Left colon (tissue), 2 donors: Measurements from ENCODE around the gene SIRT7. TPM values are rescaled to one million over a fixed set of nuclear protein-coding genes. Genes with fewer than 3 reads are reported as not detected.

Experiments used
- ATAC-seq: fragments of 200-7000 bp; cut with Tn5 transposase; one replicate; pipeline ENCODE4 v1.9.1; 2020; ENCODE audit warnings: mild to moderate bottlenecking, moderate library complexity
- DNase-seq, 2 donors: peaks; one replicate each; pipeline ENCODE4 v3.0.0-alpha.2; 2020
- intact Hi-C, 2 donors: fragments of 100-400 bp; cut with DNase I in 1 of 2; cut with micrococcal nuclease in 1 of 2; formaldehyde crosslinking; loops; one replicate each; pipeline versions ENCODE4 v1.11.2 to v1.14.0; 2022; cut with DNase I, micrococcal nuclease
- long read RNA-seq: library from polyadenylated mRNA; unstranded; transcript quantifications from one replicate; pipeline ENCODE4 v2.0.0, GENCODE V29; 2021
- total RNA-seq, 2 donors: library from RNA; stranded (reverse); fragmentation: NEBNext Ultra II Directional; extraction: Animal tissue kit (Norgen Biotek cat#: 25700); gene quantifications; one replicate each; pipeline ENCODE4 v1.2.1, GENCODE V29; 2021
- donor health status: DM: no; HTN: no; CAD: no.
- donor health status: DM: yes; HTN: yes; CAD: no.

The SIRT7 gene, protein sequence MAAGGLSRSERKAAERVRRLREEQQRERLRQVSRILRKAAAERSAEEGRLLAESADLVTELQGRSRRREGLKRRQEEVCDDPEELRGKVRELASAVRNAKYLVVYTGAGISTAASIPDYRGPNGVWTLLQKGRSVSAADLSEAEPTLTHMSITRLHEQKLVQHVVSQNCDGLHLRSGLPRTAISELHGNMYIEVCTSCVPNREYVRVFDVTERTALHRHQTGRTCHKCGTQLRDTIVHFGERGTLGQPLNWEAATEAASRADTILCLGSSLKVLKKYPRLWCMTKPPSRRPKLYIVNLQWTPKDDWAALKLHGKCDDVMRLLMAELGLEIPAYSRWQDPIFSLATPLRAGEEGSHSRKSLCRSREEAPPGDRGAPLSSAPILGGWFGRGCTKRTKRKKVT
- 10 to 100 TPM; 63.2 to 67.5 TPM for total RNA-seq
- long read RNA-seq, transcript SIRT7-204 (2 exons, 683 nt): minor isoform, 5 of 128 reads
- long read RNA-seq, transcript SIRT7-201 (10 exons, 1,743 nt): major isoform, 59 of 128 reads
- long read RNA-seq, partial matches to known transcripts: 36 of 128 reads
- long read RNA-seq, other reads (novel, unspliced or antisense): 26 of 128 reads

DNA sequence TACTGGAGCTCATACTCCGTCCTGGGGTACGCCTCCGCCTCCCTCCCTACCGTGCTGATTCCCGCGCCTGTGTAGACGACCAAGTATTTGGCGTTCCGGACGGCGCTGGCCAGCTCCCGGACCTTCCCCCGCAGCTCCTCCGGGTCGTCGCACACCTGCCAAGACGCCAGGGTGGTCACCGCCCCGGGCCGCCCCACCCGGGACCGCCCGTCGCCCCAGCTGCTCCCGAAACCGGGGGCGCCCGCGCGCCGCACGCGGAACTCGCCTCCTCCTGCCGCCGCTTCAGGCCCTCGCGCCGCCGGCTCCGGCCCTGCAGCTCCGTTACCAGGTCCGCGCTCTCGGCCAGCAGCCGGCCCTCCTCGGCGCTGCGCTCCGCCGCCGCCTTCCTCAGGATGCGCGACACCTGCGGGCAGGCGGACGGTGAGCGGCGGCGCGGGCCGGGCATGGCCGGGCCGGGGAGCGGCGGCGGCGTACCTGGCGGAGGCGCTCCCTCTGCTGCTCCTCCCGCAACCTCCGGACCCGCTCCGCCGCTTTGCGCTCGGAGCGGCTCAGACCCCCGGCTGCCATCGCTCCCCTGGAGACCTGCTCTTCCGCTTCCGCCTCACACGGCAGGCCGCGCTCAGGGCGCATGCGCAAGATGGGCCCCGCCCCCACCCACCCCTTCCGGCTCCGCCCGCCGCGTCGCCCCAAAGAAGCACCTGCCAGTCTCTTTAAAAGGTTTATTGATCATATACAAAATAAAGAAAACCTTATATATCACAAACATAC, at the start of gene SIRT7:
Gene SIRT7 (minus strand): TSS at position 612 of the 768 bp plus-strand sequence. CDS start 45 bp downstream, at position 567.
- ATAC-seq: peak; percentile 75
- DNase-seq: peak; percentile 73 to 82
- intact Hi-C loops: no loop called here

DNA sequence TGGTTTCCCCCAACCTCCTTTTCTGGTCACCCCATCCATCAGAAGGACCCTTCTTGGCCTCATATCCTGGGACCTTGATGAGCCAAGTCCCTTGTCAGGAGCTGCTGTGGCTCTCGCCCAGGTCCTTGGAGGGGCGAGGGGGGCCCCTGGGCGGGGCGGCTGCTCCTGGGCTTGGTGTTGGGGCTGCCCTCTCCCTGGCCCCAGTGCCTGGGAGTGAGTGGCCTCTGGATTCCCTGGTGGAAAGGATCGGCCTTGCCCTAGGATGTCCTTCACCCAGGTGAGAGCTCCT, 49.2 kb upstream of the SIRT7 start:
- no peak for DNase-seq
- intact Hi-C loops: loop anchor here in 1 of 2 donors (5.0 kb wide), 1 partner anchor 50 kb away; no protein-coding TSS in a partner anchor
- ATAC-seq: peak; percentile 9

DNA sequence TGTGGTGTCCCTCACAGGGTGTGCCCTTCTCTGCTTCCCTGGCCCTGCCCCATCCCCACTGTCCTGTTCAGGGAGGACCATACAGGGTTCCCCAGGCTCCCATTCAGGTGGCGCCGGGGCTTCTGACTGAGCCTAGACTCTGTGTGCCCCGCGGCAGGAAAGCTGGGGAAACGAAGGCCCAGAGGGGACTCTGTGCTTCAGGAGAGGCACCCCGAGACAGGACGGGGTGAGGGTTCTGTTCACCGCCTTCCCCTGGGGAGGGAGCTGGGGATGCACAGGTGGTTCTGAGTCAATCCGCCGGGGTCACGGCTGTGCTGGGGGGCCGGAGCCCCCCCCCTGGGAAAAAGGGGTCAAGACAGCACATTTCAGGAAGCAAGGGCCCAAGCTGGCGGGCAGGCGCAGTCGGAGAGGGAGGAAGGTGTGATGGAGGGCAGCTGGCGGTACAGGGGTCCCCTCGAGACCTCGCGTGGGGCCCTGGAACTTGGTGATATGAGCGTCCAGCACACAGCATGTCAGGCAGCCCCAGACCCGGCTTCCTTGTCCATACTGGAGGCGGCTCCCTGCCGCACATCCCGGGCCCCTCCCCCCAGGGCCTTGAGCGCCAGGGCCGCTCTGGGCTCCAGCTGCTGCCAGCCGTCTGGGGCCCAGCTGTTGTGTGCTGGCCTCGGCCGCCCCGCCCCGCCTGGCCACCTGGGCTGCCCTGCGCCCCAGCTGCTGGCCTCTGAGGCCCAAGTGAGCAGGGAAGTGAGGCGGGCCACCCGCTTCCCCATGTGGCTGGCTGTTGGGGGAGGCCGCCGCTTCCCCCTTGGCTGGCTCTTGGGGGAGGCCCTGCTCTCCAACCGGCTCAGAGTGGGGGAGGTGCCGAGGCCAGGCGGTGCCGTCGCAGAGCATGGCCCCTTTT, 48.6 kb upstream of the SIRT7 start:
- DNase-seq (peak; percentile 66 to 80), ATAC-seq (peak; percentile 80)
- intact Hi-C loops: loop anchor here in 1 of 2 donors (5.0 kb wide), 1 partner anchor 51 kb away; no protein-coding TSS in a partner anchor

DNA sequence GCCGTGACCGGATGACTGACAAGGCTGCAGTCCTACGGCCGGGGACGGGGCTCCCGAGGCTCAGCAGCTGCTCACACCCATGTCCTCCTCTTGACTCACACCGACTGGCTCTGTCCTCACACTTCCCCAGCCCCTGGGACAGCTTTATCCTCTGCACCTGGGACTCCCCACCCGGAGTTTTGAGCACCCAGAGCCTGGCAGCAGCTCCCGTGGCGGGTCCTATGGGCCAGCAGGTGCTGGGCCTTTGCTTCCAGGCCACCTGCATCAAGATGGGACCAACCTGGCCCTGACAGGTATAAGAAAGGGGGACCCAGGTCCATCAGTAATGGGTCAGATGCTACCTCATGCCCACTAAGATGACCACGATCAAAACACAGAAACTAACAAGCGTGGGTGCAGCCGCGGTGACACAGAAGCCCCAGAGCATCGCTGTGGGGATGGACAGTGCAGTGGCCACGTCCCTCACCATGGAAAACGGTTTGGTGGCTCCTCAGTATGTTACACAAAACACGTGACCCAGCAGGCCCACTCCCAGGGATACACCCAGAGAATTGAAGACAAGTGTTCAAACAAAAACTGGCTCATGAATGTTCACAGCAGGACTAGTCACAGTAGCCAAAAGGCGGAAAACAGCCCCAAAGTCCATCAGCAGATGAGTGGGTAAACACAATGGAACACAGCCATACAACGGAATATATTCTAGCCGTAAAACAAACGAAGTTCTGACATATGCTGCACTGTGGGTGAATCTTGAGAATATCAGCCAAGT, 46.3 kb upstream of the SIRT7 start:
- intact Hi-C loops: no loop called here
- ATAC-seq (no peak), DNase-seq (no peak)

DNA sequence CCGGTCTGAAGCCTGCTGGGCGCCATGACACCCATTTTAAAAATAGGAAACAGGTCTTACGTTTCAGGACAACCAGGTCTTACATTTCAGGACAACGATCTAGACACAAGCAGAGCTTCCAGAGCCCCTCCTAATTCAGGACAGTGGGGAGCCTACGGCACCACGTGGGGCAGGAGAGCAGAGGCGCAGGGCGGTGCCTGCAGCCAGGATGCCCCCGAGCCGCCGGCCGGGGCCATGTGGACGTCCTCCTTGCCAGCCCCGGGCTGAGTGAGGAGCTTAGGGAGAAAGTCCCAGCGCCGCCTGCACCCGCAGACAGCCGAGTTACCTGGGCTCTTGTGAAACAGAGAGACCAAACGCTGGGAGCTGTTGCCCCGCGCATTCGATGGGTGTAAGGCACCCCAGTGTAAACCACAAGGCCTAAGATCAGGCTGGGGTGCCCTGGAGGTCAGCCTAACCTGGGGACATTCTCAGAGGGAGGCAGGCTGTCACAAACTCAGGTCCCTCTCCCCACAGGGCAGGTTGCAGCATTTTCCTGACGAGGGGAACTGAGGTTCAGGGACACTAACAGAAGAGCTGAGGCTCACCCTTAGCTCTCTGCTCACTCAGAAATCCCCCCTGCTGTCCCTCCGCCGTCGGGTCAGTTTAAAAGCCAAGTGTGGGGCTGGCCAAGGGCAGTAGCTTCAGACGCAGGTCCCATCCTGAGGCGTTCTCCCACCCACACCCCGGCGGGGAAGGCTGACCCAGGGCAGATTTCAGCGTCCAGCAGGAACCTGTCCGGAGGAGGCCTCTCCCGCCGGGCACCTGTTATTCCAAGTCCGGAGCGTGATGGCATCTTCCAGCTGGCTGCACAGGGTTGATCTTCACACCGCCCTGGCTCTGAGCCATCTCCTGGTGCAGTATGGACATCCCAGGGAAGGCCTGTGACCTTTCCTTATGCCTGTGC, 44.8 kb upstream of the SIRT7 start:
- DNase-seq: no peak
- intact Hi-C loops: no loop called here
- ATAC-seq: no peak

DNA sequence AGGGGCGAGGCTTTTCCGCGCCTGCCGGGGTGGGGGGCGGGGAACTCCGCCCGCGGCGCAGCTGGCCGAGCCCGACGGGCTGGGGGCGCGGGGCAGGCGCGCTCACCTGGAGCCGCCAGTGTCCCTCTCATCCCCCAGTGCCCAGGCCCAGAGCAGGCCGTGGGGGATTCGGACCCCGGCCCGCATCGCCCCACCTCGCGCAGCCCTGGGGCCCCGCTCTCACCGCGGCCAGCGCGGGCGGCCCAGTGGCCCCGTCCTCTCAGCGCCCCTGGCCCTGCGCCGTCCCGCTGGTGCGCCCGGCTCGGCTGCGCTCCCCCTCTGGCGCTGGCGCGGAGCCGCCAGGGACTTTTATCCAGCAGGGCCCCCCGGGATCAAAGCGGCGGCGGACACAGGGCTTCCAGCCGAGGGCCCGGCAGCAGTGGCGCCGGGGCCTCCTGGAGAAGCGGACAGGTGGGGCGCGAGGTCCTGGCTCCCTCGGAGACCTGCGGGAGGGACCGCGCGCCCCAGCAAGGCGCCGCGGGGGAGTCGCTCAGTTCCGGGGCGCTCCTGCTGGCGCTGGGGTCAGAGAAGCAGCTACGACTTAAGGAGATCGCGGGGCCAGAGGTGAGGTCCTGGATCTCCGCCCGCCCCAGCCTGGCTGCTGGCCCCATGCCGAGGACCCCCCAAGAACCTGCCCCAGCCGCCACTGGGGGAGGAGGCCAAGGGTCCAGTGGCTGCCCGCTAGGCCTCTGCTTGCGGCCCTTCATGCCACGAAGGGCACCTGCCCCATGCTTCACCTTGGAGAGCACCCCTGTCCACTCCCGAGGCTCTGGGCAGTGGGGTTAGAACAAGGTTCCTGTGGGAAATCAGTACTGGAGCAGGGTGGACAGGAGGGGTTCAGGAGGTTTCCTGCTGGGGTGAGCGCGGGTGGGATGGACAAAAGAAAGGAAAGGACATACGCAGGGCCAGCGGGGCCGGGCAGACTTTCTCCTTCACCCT, 43.8 kb upstream of the SIRT7 start:
- no peak for ATAC-seq
- intact Hi-C loops: no loop called here
- DNase-seq: no peak

DNA sequence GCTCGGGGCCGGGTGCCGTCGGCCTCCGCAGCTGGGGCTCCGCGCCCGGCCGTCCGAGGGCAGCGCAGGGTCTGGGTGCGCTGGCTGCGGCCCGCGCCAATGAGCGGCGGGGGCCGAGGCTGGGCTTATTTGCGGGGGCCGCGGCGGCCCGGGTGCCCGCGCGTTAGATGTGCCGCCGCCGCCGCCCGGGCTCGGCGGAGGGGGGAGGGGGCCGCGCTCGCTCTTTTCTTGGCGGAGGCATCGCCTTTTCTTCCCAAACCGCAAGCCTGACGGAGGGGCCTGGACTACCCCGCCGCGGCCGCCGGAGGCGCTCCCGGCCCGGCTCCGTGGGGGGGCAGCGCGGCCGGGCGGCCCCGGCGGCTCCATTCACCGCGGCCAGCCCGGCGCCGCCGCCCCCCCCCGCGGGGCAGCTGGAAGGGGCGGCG, 43.1 kb upstream of the SIRT7 start, which contains the start of gene NOTUM:
Gene NOTUM (minus strand): TSS at position 101 of the 425 bp plus-strand sequence. CDS start 278 bp downstream, outside the sequence.
- DNase-seq: no peak
- no peak for ATAC-seq
- intact Hi-C loops: no loop called here

DNA sequence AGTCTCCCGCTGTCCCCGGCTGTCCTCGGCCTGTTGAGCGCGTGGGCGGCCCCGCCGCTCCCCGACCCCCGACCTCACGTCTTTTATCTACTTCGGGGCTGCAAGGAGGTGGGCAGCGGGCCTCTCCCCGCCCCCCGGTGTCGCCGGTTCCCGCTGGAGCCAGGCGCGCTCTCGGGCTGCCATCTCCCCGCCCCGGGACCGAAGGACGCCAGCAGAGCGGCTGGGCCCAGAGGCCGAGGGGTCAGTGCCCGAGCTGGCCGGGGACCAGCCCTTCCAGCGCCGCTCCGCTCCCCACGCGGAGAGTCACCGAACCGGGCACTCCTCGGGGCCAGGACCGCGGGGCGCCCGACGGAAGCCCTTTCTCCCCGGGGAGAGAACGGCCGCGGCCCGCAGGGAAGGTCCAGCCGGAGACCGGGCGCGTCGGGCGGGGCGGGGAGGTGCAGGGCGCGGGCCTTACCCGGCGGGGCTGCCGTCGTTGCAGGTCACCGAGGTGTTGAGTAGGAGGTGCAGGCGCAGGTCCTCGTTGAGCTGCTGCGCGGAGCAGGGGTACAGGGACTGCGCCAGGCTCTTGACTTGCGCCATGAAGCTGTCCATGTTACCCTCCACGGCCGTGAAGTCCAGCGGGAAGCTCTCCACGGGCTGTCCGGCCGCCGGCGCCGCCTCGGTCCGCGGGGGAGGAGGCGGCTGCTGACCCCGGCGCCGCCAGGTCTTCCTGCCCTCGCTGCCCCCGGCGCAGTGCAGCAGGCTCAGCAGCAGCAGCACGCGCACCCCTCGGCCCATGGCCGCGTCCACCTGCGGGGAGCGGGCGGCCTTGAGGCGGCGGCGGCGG, 42.4 kb upstream of the SIRT7 start:
- intact Hi-C loops: no loop called here
- DNase-seq (peak in 1 of 2 donors; percentile 35), ATAC-seq (peak; percentile 49)

DNA sequence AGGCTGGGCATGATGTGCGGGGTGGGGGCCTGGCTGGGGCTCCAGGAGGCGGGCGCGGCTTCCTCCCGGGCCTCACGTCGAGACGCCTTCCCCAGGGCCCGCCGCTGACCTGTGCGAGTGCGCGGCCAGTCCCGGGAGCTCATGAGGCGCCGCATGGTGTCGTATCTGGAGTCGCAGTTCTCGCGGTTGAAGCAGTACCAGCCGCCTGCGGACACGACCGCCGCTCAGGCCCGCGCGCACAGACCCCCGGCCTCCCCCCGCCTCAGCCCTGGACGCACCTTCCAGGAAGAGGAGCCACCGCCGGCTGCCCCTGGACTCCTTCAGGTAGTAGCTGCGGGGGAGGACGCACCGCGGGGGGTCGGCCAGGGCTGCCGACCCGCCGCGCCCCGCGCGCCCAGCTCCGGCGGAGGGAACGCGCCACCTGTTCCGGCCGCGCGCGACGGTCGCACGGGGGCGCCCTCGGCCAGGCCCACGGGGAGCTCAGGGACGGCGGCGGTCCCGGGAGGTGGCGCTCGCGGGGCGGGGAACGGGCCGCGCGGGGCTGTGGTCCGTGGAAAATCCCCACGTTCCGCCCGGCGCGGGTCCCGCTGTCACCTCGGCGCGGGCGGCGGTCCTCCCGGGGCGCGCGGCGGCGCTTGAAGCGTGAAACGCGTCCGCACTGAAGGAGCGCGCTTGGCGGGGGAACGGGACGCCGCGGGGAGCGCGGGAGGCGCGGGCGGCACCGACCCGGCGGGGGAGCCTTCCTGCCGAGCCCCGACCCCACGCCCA, 41.6 kb upstream of the SIRT7 start:
- DNase-seq (peak in 1 of 2 donors; percentile 84), ATAC-seq (peak; percentile 90)
- intact Hi-C loops: no loop called here

DNA sequence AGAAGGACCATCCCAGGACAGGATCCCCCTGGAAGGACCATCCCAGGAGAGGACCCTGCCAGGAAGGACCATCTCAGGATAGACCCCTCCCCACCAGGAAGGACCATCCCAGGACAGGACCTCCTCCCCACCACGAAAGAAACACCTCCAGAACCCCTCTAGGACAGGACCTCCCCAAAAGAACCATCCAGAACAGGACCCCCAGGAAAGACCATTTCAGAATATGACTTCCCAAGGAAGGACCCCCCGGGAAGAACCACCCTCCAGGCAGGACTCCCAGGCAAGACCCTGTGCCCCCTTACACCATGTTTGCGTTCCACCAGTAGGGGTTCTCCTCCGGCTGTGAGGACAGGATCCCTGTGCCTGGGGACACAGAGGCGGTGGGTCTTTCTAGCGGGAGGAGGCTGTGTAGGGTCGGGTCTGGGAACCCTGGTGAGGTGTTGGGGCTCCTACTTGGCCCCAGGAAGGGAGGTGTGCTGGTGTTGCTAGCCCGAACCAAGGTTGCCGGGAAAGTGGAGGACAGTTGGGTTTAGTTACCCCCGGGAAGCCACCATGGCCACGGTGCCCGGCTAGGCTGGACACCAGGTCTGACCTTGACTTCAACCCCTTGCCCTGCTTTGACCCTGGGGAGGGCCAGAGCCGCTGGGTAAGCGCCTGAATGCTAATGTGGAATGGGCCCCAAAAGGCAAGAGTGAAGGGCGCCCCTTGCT, 40.8 kb upstream of the SIRT7 start:
- intact Hi-C loops: no loop called here
- DNase-seq (no peak), ATAC-seq (no peak)

DNA sequence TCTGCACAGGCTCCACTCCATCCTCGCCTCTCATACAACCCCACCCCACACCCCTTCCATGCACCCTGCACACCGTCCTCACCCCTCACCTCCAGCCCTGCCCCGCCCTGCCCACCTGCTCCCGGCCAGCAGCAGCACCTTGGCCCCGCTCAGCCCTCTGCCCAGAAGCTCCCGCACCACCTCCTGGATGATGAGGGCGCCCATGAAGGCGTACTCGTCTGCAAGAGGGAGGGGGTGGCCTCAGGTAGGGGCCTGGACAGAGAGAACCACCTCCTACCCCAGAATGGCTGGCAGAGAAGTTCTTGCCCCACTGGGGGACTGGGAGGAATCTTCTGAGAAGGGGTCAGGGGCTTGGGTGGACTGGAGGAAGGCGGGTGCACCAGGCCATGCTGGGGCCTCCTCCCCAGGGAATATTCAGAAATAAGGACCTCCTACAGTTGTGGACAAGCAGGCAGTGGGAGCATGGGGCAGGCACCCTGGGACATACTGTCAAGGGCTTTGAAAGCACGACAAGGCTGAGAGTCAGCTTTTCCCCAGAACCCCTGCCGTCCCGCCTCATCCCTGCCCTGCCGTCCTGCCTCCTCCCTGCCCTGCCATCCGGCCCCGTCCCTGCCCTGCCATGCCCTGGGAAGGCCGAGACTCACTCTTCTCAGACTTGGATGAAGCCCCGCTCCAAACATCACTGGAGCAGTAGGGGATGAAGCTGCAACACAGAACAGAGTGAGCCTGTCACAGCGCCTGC, 39.9 kb upstream of the SIRT7 start:
- intact Hi-C loops: no loop called here
- no peak for ATAC-seq
- DNase-seq: no peak

DNA sequence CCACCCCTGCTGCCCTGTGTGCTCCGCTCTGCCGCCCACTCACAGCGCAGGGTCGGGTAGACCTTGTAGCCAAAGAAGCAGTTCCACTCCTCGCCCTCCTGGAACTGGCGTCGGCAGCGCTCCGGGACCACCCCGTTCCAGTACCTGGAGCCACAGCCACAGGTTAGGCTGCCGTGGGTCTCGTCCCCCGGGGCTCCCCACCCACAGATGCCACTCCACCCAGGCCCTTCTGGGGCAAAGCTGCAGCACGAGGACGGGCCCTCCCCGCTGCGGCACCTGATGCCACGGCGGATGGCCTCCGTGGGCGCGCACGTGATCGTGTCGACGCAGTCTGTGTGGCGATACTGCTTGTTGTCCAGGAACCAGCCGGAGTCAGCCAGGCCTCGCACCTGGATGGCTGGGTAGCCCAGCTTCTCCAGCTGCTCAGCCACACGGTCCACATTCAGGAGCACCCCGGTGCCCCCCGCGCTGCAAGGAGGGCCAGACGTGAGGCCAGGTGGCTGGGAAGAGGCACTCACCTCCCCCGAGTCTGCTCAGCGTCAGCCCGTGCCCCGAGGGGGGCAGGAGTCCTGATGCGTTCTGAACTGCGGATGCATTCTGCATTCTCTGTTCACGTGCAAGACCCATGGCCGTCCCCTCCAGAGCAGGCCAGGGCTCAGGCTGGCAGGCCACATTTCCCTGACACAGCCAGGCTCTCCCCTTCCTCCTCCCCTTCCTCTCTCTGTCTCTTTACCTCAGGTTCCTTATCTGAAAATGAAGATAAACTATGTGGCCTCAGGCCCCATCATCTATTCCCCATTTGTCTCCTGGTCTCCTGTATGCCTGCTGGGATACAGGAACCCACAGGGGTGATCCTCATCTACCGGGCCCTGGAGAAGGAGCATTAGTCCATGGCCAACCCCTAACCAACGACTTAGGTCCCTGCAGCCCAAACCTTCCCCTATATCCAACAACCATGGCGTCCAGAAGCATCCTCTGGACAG, 38.9 kb upstream of the SIRT7 start:
- intact Hi-C loops: no loop called here
- ATAC-seq (no peak), DNase-seq (no peak)
